ENCODE results near the gene BOK.
"Not testable (repeated sequence)": the region's sequence is repeated elsewhere in the genome, so short reads cannot be mapped to it uniquely, and the experiment has no call there.

Gene BOK

GRCh38 chr2:241558532-241559322 lies at the start of gene BOK:
Gene BOK (plus strand): TSS chr2:241558745. CDS start chr2:241559484, 739 bp downstream.
- DNase-seq (ENCODE audit: low spot score): no peak

GRCh38 chr2:241509155-241509784 lies 49.3 kb upstream of the BOK start:
- no peak for DNase-seq (ENCODE audit: low spot score)

GRCh38 chr2:241511091-241511741 lies 47.3 kb upstream of the BOK start:
- DNase-seq (ENCODE audit: low spot score): no peak

- no peak for DNase-seq (ENCODE audit: low spot score)
Observed at GRCh38 chr2:241514553-241514952, 44.0 kb upstream of the BOK start.

- DNase-seq (ENCODE audit: low spot score): no peak
Observed at GRCh38 chr2:241514986-241515737, 43.4 kb upstream of the BOK start.

- no peak for DNase-seq (ENCODE audit: low spot score)
Observed at GRCh38 chr2:241516520-241516965, 42.0 kb upstream of the BOK start.

GRCh38 chr2:241517297-241517696 lies 41.2 kb upstream of the BOK start:
- DNase-seq (ENCODE audit: low spot score): no peak

- DNase-seq (ENCODE audit: low spot score): no peak
Observed at GRCh38 chr2:241519669-241520068, 38.9 kb upstream of the BOK start.

GRCh38 chr2:241522477-241522876 lies 36.1 kb upstream of the BOK start:
- DNase-seq (ENCODE audit: low spot score): no peak

- not testable (repeated sequence) for DNase-seq (ENCODE audit: low spot score)
Observed at GRCh38 chr2:241525818-241526780, 32.4 kb upstream of the BOK start.

GRCh38 chr2:241530571-241530970 lies 28.0 kb upstream of the BOK start:
- no peak for DNase-seq (ENCODE audit: low spot score)

GRCh38 chr2:241531161-241531722 lies 27.3 kb upstream of the BOK start:
- no peak for DNase-seq (ENCODE audit: low spot score)

GRCh38 chr2:241532168-241532567 lies 26.4 kb upstream of the BOK start:
- DNase-seq (ENCODE audit: low spot score): no peak

GRCh38 chr2:241532733-241533601 lies 25.6 kb upstream of the BOK start:
- DNase-seq (ENCODE audit: low spot score): no peak

- no peak for DNase-seq (ENCODE audit: low spot score)
Observed at GRCh38 chr2:241534293-241534692, 24.3 kb upstream of the BOK start.

- no peak for DNase-seq (ENCODE audit: low spot score)
Observed at GRCh38 chr2:241534701-241535375, 23.7 kb upstream of the BOK start.

GRCh38 chr2:241535871-241536655 lies 22.5 kb upstream of the BOK start:
- DNase-seq (ENCODE audit: low spot score): no peak

- no peak for DNase-seq (ENCODE audit: low spot score)
Observed at GRCh38 chr2:241538838-241539615, 19.5 kb upstream of the BOK start.
